C4-2B (cell line): ENCODE results near the gene TRAPPC4.

Experiments
- CTCF ChIP-seq: fragments of 450-650 bp; conservative IDR thresholded peaks from 2 replicates; pipeline ENCODE4 v1.5.1; 2017; ENCODE audit warnings: mild to moderate bottlenecking
- ZFX ChIP-seq: fragments of 450-650 bp; IDR thresholded peaks from 2 replicates; pipeline ENCODE4 v1.6.1; 2017

DNA sequence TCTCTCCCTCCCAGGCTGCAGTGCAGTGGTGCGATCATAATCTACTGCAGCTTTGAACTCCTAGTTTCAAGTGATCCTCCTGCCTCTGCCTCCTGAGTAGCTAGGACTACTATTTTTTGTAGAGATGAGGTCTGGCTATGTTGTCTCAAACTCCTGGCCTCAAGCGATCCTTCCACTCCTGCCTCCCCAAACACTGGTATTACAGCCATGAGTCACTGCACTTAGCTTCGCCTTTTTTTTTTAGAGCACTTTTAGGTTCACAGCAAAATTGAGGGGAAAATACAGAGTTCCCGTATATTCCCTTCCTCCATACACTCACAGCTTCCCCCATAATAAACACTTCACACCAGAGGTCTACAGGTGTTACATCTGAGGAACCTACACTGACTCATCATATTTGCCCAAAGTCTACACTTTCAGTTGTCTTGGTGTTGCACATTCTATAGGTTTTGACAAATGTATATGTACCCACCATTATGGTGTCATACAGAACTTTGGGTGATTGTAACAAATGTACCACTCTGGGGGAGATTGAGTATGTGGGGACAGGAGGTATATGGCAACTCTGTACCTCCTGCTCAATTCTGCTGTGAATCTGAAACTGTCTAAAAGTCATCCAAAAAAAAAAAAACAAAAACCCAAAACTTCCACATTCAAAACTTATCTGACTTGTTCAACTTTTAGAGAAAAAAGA lies 23.4 kb downstream of the TRAPPC4 start:
- TF ChIP-seq CTCF = no peak
- no peak for TF ChIP-seq ZFX
